PC-9 (cell line): ENCODE results near the gene KIZ. TPM values are rescaled to one million over a fixed set of nuclear protein-coding genes. Genes with fewer than 3 reads are reported as not detected.
A peak's percentile ranks its signal among the peaks of the same experiment; 100 is the strongest.

Experiments
- BruUV-seq: library from RNA; stranded (reverse); fragments of 400-500 nt; replicated peaks from 2 replicates; lab custom pipeline; 2021; lab: Mats Ljungman, UMichigan
- CTCF ChIA-PET: fragments of 300-600 bp; sonication (Branson Sonifier 250); formaldehyde crosslinking; loops from one replicate; lab custom pipeline; 2022; ENCODE audit warnings: antibody characterized with exemption; lab: Charles Lee
- POLR2A ChIA-PET: fragments of 300-600 bp; sonication (Branson Sonifier 250); formaldehyde crosslinking; loops from one replicate; lab custom pipeline; 2022; ENCODE audit warnings: antibody characterized with exemption; ENCODE audit not compliant: unreplicated experiment; lab: Charles Lee
- DNase-seq, 2 experiments: peaks; one replicate each; pipeline versions ENCODE4 v3.0.0 to v3.0.0-alpha.2; 2015 to 2022; ENCODE audit warnings: mixed read lengths in 1 of 2
- H2AFZ ChIP-seq: fragments of 200-600 bp; sonication (generic); 2 replicates; pipeline ENCODE4 v1.8.1; 2017; ENCODE audit warnings: antibody characterized with exemption
- H3F3A ChIP-seq: fragments of 200-600 bp; sonication (generic); 2 replicates; pipeline ENCODE4 v1.8.1; 2017; ENCODE audit warnings: antibody characterized with exemption, mild to moderate bottlenecking, low read depth; ENCODE audit not compliant: insufficient read depth
- H3K27ac ChIP-seq: fragments of 200-600 bp; sonication (generic); 2 replicates; pipeline ENCODE4 v1.6.1; 2016; ENCODE audit warnings: mixed run types
- H3K27me3 ChIP-seq: fragments of 200-600 bp; sonication (generic); 2 replicates; pipeline ENCODE4 v1.6.1; 2016; ENCODE audit warnings: low read depth, mixed run types; ENCODE audit not compliant: insufficient read depth
- H3K36me3 ChIP-seq: fragments of 200-600 bp; sonication (generic); 2 replicates; pipeline ENCODE4 v1.6.1; 2016; ENCODE audit warnings: low read depth, mixed run types
- H3K4me1 ChIP-seq: fragments of 200-600 bp; sonication (generic); replicated peaks from 2 replicates; pipeline ENCODE4 v1.6.1; 2016; ENCODE audit warnings: mixed run types; ENCODE audit not compliant: insufficient read depth
- H3K4me2 ChIP-seq: fragments of 200-600 bp; sonication (generic); 2 replicates; pipeline ENCODE4 v1.6.1; 2017; ENCODE audit warnings: mixed run types
- H3K4me3 ChIP-seq: fragments of 200-600 bp; sonication (generic); 2 replicates; pipeline ENCODE4 v1.6.1; 2016; ENCODE audit warnings: mixed run types
- H3K79me2 ChIP-seq: fragments of 200-600 bp; sonication (generic); 2 replicates; pipeline ENCODE4 v1.6.1; 2017; ENCODE audit warnings: low read depth, mixed run types
- H3K9me2 ChIP-seq: fragments of 200-600 bp; sonication (generic); 2 replicates; pipeline ENCODE4 v1.8.1; 2017; ENCODE audit warnings: mild to moderate bottlenecking; ENCODE audit not compliant: insufficient read depth
- H3K9me3 ChIP-seq: fragments of 200-600 bp; sonication (generic); 2 replicates; pipeline ENCODE4 v1.8.1; 2016; ENCODE audit warnings: low read depth; ENCODE audit not compliant: insufficient read depth
- H4K20me1 ChIP-seq: fragments of 200-600 bp; sonication (generic); 2 replicates; pipeline ENCODE4 v1.8.1; 2017; ENCODE audit not compliant: insufficient read depth
- CTCF ChIP-seq: fragments of 200-600 bp; sonication (generic); conservative IDR thresholded peaks from 2 replicates; pipeline ENCODE4 v1.6.1; 2017; ENCODE audit warnings: mixed run types, antibody characterized with exemption, mild to moderate bottlenecking, moderate library complexity
- EZH2 ChIP-seq: fragments of 200-600 bp; sonication (generic); IDR thresholded peaks from 2 replicates; pipeline ENCODE4 v1.8.0; 2017; ENCODE audit warnings: antibody characterized with exemption, low read depth
- intact Hi-C: fragments of 100-400 bp; cut with micrococcal nuclease; formaldehyde crosslinking; loops from one replicate; pipeline ENCODE4 v1.10.0; 2022; ENCODE audit not compliant: unreplicated experiment
- total RNA-seq: library from RNA; stranded (reverse); gene quantifications from 2 replicates; pipeline ENCODE4 v1.2.3, GENCODE V29; 2021

KIZ gene
- total RNA-seq, 1 experiment from 2014 or later: 21.5 TPM

- H3K79me2 ChIP-seq: no peaks in the 10 kb centered on the region
- POLR2A ChIA-PET: no interaction called here
- no peaks in the 10 kb centered on the region for H3K9me2 ChIP-seq
- no peak overlapping the region for H2AFZ ChIP-seq
- CTCF ChIA-PET: no interaction called here
- no peaks in the 10 kb centered on the region for H3F3A ChIP-seq
- H3K27ac ChIP-seq: no peak overlapping the region
- no peaks in the 10 kb centered on the region for H4K20me1 ChIP-seq
- H3K4me2 ChIP-seq: no peak overlapping the region
- no TSS peak for BruUV-seq
- H3K27me3 ChIP-seq: peaks cover 80% of the 10 kb centered on the region
- TF ChIP-seq CTCF (no peak), EZH2 (no peak)
- H3K4me3 ChIP-seq: no peak overlapping the region
- no peaks in the 10 kb centered on the region for H3K36me3 ChIP-seq
- H3K4me1 ChIP-seq: no peaks in the 10 kb centered on the region
- H3K9me3 ChIP-seq: no peaks in the 10 kb centered on the region; the same call in 1 of the 2 replicates
- DNase-seq: no peak
- intact Hi-C loops: no loop called here
Measured at GRCh38 chr20:21092806-21093205, 33.1 kb upstream of the KIZ start.

GRCh38 chr20:21096321-21097043 is 29.4 kb upstream of the KIZ start:
- Histone ChIP-seq H3K4me1 (no peaks in the 10 kb centered on the region), H3K27ac (no peak overlapping the region), H3K36me3 (no peaks in the 10 kb centered on the region), H3K9me3 (no peaks in the 10 kb centered on the region; the same call in 1 of the 2 replicates), H3K9me2 (no peaks in the 10 kb centered on the region), H4K20me1 (no peaks in the 10 kb centered on the region), H3F3A (no peaks in the 10 kb centered on the region), H3K79me2 (no peaks in the 10 kb centered on the region), H3K27me3 (peaks cover 65% of the 10 kb centered on the region), H2AFZ (no peak overlapping the region), H3K4me3 (peak overlapping the region; percentile 44), H3K4me2 (peak overlapping the region; percentile 57)
- TF ChIP-seq EZH2 (no peak), CTCF (no peak)
- CTCF ChIA-PET: no interaction called here
- POLR2A ChIA-PET: no interaction called here
- DNase-seq: peak; percentile 5 to 55
- intact Hi-C loops: no loop called here
- no TSS peak for BruUV-seq

DNA sequence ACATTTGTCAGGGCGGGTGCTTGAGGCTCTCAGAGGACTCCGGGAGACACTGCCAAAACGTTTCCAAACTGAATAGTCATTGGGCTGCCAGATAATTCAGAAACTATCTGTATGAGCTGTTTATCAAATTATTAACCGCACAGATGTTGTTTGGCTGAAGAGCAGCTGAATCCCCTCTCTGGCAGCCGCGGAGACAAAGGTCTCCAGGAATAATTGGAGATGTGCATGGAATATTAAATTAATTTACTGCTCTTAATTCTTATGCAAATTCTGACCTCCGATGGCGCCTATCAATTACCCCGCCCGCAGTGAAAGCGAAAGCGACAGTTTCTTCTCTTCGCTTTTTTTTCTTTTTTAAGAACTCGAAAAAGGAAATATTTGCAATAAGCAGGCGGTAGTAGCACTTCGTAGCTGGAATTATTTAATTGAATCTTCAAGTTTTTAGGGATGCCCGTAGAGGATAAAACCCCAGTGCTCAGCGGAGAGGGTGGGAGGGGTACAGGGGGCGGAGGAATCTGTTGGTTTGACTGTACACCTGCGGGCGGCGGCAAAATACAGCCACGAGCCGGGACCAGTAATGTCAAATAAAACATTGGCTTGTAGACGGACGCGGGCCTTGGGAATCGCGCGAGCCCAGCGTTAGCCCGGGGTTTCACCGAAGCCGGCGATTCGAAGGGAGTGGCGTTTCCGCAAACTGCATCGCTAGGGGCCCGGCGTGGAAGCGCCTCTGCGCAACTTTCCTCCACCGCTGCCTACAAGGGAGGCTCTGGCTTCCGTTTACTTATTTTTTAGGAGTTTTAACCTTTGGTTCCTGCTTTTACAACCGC is 25.9 kb upstream of the KIZ start:
- no peak overlapping the region for H3K27ac ChIP-seq
- BruUV-seq: no TSS peak
- no peak for DNase-seq
- H2AFZ ChIP-seq: no peak overlapping the region
- intact Hi-C loops: no loop called here
- no peaks in the 10 kb centered on the region for H3K9me3 ChIP-seq
- H3K27me3 ChIP-seq: peaks cover 52% of the 10 kb centered on the region
- no peaks in the 10 kb centered on the region for H3F3A ChIP-seq
- no peaks in the 10 kb centered on the region for H4K20me1 ChIP-seq
- ChIA-PET POLR2A (no interaction called here), CTCF (no interaction called here)
- H3K9me2 ChIP-seq: no peaks in the 10 kb centered on the region
- H3K79me2 ChIP-seq: no peaks in the 10 kb centered on the region
- no peak overlapping the region for H3K4me3 ChIP-seq
- H3K4me1 ChIP-seq: no peaks in the 10 kb centered on the region
- H3K36me3 ChIP-seq: no peaks in the 10 kb centered on the region
- no peak overlapping the region for H3K4me2 ChIP-seq
- no peak for TF ChIP-seq CTCF
- TF ChIP-seq EZH2: no peak
